HG03378 (cell line): ENCODE measurements around the gene PCBP3.

Experiments used
- ATAC-seq: cut with Tn5 transposase; IDR thresholded peaks from one replicate; pipeline ENCODE4 v1.9.1; 2021; ENCODE audit warnings: mild to moderate bottlenecking, moderate library complexity; ENCODE audit not compliant: unreplicated experiment

PCBP3 gene

DNA sequence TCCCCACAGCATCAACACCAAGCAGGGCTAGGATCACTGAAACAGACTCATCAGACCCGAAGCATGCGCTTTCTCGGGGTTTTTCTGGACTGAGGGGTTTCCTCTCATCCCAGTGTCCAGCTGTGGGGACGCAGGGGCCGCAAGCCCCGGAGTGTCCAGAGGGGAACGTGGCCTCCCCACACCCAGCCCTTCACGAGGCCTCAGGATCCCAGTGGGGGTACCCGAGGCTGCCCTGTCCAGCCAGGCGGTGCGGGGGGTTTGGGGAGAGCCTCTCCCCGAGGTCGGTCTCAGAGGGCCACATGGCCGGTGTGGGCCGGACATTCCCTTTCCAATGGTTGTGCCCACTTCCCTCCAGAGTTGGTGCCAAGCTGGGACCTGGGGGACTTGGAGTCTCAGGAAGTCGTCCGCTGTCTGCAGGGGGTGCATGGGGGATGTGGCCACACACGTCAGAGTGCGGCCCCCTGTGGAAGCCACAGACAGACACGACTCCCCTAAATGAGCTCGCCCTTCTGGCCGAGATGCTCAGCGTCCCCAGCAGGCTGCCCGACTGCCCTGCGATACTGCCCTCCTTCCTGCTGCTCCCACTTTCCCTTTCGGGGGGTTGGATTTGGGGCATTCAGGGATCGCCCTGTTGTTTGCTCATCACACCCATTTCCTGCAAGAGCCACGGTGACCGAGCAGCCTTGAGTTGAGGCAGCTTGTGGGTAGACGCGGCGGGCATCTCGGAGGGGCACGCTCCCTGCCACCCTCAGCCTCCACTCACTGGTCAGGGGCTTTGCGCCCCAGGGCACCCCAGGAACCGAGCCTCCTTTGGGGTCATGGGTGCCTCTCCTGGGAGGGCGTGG, 342.2 kb downstream of the PCBP3 start:
- ATAC-seq, result no peak

DNA sequence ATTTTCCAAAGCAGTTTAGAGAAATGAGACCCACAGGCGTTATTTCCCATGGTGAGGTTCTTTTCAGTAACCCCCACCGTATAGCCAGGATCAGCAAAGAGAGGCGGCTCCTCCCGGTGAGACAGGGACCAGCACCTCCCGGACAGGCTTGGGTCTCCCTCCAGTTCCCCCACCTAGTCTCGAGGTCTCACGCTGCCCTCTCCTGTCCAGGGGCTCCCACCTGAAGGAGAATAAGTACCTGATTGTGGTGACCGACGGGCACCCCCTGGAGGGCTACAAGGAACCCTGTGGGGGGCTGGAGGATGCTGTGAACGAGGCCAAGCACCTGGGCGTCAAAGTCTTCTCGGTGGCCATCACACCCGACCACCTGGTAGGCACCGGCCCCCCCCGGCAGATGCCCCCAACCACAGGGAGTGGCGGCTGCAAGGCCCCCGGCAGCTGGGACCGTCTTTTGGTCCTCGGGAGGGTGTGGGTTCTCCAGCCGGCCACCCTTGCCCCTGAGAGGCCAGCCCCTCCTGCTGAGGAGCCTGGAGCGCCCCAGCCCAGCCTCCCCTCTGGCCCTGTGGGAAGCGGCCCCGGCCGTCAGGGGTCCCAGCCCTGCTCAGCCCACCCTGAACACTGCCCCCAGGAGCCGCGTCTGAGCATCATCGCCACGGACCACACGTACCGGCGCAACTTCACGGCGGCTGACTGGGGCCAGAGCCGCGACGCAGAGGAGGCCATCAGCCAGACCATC, 343.0 kb downstream of the PCBP3 start:
- no peak for ATAC-seq

DNA sequence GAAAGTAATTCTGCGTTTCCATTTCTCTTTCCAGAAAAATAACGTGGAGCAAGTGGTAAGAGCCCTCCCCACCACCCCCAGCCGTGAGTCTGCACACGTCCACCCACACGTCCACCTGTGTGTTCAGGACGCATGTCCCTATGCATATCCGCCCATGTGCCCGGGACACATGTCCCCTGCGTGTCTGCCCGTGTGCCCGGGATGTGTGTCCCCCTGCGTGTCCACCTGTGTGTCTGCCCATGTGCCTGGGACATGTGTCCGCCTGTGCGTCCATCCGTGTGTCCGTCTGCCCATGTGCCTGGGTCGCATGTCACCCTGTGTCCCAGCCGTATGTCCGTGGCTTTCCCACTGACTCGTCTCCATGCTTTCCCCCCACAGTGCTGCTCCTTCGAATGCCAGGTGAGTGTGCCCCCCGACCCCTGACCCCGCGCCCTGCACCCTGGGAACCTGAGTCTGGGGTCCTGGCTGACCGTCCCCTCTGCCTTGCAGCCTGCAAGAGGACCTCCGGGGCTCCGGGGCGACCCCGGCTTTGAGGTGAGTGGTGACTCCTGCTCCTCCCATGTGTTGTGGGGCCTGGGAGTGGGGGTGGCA, 343.7 kb downstream of the PCBP3 start:
- ATAC-seq, result no peak

DNA sequence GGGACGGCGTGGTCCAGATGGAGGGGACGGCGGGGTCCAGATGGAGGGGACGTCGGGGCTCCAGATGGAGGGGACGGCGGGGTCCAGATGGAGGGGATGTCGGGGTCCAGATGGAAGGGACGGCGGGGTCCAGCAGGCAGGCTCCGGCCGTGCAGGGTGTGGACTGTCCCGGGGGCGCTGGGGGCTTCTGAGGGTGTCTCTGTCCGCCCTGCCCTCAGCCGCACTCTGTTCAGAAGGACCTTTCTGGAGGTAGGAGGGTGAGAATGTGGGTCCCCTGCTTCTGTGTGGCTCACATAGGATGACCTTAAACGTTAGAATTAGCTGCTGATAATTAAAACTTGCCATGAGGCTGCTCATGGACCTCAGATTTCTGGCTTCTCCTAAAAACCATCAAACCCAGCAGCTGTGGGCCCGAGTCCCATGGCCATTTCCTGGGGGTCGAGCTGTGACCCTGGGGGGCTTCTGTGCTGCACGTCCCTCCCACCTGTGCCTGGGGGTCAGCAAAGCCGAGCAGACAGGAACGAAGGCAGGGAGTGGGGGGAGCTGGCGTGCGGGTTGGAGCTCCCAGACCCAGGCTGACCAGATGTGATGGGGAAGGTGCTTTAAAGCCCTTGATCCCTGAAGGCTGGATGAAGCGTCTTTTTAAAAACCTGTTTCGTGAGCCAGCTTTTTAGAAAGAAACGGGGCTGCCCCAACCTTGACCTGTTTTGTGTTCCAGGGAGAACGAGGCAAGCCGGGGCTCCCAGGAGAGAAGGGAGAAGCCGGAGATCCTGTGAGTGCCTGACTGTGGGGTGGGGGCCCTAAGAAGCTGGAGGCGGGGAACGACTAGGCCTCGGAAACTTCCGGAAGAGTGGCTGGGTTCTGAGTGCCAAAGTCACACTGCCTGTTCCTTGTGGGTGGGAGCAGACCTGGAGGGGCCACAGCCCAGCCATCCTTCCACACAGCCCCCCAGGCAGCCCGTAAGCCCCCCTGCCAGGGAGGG, 345.1 kb downstream of the PCBP3 start:
- ATAC-seq, result no peak

- ATAC-seq, result no peak
Measured at GRCh38 chr21:45989355-45990048, 346.0 kb downstream of the PCBP3 start.

DNA sequence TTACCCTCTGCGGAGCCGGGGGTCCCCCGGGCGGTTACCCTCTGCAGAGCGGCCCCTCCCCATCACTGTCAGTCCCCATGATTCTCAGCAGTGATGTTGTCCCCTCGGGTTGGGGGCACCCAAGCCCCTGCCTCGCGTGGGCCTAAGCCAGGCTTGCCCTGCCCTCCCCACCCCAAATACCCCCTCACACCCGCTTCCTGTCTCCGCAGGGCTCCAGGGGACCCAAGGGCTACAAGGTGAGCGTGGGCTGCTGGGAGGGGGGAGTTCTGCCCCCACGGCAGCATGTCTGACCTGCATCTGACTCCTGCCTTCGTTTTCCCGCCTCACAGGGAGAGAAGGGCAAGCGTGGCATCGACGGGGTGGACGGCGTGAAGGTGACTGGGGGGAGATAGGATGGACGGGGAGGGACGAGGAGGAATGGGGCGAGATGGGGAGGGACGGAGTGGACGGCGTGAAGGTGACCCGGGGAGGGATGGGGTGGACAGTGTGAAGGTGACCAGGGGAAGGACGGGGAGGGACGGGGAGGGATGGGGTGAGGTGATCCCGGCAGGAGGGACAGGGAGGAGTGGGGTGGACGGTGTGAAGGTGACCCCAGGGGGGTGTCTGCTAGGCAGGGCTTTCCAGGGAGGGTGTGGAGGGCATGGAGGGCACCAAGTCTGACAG, 346.7 kb downstream of the PCBP3 start:
- ATAC-seq, result no peak

DNA sequence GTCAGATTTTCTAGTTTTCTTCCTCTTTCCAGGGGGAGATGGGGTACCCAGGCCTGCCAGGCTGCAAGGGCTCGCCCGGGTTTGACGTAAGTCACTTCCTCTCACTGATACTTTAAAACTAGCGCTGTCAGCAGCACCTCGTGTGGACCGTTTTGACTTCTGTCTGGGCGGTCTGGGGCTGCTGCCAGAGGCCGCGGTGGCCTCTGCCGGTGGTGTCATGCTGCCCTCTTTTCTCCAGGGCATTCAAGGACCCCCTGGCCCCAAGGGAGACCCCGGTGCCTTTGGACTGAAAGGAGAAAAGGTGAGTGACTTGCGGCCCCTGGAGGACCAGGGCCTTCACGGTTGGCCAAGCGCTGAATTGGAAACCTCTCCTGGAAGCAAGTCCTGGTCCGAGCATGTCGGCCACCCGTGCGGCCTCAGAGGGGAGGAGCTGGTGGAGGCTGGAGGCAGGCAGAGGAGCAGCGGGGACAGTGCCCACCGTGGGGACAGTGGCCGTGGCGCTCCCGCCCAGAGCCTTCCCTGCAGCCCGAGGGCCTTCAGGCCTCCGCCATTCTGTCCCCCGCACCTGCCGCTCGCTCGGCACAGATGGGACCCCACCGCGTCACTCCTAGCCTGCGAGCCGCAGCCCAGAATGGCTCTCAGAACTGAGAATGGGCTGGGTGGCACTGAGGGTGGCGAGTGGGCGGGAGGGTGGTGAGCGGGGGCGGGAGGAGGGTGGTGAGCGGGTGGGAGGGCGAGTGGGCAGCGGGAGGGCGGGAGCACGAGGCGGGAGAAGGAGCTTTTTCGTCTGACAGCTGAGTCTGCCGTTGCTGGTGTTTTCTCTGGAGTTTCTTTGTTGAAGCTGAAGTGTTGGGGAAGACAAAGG, 347.4 kb downstream of the PCBP3 start:
- ATAC-seq, result no peak

DNA sequence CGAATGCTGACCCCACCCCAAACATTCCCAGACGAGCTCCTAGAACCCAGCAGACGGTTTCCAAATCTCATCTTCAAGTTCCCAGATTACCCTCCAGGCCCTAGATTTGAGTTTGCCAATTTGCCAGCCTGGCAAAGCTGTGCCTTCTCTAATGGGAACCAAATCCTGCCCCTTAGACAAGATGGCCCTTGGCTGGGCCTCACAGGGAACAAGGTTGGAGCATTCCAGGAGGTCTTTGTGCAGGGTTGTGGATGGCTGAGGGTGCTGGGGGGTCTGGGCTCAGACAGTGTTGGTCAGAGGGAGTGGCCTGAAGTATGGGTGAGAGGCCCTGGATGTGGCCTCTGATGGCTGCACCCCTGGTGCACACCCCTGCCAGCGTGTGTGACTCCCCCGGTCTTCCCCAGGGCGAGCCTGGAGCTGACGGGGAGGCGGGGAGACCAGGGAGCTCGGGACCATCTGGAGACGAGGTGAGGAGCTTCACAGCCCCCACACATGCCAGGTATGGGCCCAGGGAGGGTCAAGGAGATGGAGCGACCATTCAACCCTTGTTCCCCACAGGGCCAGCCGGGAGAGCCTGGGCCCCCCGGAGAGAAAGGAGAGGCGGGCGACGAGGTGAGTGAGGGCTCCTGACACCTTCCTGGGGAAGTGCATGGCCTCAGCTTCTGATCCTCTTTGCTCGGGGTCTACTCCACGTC, 348.2 kb downstream of the PCBP3 start:
- no peak for ATAC-seq
